Lower leg skin (tissue), 4 donors: ENCODE measurements around the gene SCAMP4. TPM values are rescaled to one million over a fixed set of nuclear protein-coding genes. Genes with fewer than 3 reads are reported as not detected.

Experiments used
- DNase-seq, 2 donors: peaks; one replicate each; pipeline ENCODE4 v3.0.0-alpha.2; 2019; ENCODE audit warnings: low spot score in 2 of 2
- H3K4me3 ChIP-seq: fragments of 200-600 bp; sonication (generic); 2 replicates; pipeline ENCODE4 v1.5.1; 2017; ENCODE audit warnings: mild to moderate bottlenecking, low read depth; ENCODE audit not compliant: poor library complexity, severe bottlenecking
- POLR2A ChIP-seq, 2 donors: fragments of 450-650 bp; IDR thresholded peaks; one replicate each; pipeline ENCODE4 v1.6.1; 2016 to 2017; ENCODE audit warnings: antibody characterized with exemption in 2 of 2, mild to moderate bottlenecking in 1 of 2, moderate library complexity in 1 of 2
- WGBS, 2 donors: methylation state at CpG; one replicate each; pipeline ENCODE4 v1.1.5; 2018; 5-methylcytosine and 5-hydroxymethylcytosine counted together
- intact Hi-C: fragments of 100-400 bp; cut with DNase I; formaldehyde crosslinking; loops from one replicate; pipeline ENCODE4 v1.15.0; 2023; ENCODE audit warnings: low total_unique reads
- total RNA-seq, 4 donors: library from RNA; depleted of rRNA; stranded (reverse); fragments of >200 nt; gene quantifications; one replicate each; pipeline ENCODE4 v1.1.0, GENCODE V29; 2016
- TF ChIP-seq, protein P1 (sequence below), 3 donors: fragments of 450-650 bp; IDR thresholded peaks; one replicate each; pipeline ENCODE4 v1.5.1; 2016; ENCODE audit warnings: antibody characterized with exemption in 3 of 3, mild to moderate bottlenecking in 3 of 3, moderate library complexity in 2 of 3

Gene SCAMP4
- total RNA-seq, 4 donors from 2014 or later: 108 to 119 (median 113) TPM

DNA sequence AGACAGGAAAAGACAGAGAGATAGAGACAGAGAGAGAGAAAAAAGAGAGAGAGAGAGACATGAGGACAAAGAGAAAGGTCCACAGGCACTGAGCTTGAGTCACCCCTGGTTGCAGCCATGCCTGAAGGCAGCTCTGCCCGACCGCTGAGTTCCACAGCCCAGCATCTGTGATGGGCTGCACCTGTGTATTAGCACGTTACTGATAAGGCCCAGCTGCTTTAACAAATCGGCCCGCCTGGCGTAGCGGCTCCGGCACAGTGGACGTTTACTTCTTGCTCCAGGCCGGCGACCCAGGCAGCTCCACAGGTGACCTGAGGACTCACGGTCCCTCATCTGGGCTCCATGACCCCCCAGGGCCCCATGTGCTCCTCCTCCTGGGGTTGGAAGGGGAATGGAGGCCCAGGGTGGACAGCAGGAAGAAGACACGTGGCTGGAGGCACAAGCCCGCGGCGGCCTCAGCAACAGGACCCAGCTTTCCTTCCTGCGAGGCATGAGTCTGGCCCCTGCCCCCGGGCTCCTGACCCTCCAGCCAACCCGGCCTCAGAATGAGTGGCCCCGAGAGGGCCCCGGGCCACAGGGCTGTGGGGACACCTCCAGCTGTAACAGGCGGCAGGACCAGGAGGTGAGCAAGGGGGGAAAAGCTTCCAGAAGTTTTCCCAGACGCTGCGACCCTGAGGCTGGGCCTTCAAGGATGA, 31.9 kb downstream of the SCAMP4 start:
- no peak for DNase-seq
- intact Hi-C loops: no loop called here
- TF ChIP-seq POLR2A (IDR thresholded peaks at IDR 0.05): no peak
- TF ChIP-seq, protein P1, sequence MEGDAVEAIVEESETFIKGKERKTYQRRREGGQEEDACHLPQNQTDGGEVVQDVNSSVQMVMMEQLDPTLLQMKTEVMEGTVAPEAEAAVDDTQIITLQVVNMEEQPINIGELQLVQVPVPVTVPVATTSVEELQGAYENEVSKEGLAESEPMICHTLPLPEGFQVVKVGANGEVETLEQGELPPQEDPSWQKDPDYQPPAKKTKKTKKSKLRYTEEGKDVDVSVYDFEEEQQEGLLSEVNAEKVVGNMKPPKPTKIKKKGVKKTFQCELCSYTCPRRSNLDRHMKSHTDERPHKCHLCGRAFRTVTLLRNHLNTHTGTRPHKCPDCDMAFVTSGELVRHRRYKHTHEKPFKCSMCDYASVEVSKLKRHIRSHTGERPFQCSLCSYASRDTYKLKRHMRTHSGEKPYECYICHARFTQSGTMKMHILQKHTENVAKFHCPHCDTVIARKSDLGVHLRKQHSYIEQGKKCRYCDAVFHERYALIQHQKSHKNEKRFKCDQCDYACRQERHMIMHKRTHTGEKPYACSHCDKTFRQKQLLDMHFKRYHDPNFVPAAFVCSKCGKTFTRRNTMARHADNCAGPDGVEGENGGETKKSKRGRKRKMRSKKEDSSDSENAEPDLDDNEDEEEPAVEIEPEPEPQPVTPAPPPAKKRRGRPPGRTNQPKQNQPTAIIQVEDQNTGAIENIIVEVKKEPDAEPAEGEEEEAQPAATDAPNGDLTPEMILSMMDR (IDR thresholded peaks at IDR 0.05): no peak
- no peak overlapping the region for H3K4me3 ChIP-seq
- 92 to 94% methylated on average over 24 of the region's 24 CpGs for WGBS, 2 donors

DNA sequence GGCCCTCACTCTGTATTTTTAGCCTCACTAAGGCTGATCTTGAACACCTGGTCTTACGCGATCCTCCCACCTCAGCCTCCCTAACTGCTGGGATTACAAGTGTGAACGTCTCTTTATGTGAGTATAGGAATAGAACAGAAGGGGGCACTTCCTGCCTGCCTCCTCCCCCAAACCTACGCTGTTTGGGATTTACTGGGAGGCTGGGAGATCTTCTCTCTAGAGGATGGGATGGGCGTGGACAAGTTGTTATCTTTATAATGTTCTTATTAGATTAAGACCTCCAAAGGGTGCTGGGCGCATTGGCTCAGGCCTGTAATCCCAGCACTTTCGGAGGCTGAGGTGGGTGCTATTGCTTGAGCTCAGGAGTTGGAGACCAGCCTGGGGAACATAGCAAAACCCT, 32.9 kb downstream of the SCAMP4 start:
- TF ChIP-seq, protein P1 (IDR thresholded peaks at IDR 0.05): no peak
- no peak for TF ChIP-seq POLR2A (IDR thresholded peaks at IDR 0.05)
- no peak overlapping the region for H3K4me3 ChIP-seq
- intact Hi-C loops: no loop called here
- no peak for DNase-seq
- WGBS, 2 donors: 82 to 84% methylated on average over 7 of the region's 7 CpGs

DNA sequence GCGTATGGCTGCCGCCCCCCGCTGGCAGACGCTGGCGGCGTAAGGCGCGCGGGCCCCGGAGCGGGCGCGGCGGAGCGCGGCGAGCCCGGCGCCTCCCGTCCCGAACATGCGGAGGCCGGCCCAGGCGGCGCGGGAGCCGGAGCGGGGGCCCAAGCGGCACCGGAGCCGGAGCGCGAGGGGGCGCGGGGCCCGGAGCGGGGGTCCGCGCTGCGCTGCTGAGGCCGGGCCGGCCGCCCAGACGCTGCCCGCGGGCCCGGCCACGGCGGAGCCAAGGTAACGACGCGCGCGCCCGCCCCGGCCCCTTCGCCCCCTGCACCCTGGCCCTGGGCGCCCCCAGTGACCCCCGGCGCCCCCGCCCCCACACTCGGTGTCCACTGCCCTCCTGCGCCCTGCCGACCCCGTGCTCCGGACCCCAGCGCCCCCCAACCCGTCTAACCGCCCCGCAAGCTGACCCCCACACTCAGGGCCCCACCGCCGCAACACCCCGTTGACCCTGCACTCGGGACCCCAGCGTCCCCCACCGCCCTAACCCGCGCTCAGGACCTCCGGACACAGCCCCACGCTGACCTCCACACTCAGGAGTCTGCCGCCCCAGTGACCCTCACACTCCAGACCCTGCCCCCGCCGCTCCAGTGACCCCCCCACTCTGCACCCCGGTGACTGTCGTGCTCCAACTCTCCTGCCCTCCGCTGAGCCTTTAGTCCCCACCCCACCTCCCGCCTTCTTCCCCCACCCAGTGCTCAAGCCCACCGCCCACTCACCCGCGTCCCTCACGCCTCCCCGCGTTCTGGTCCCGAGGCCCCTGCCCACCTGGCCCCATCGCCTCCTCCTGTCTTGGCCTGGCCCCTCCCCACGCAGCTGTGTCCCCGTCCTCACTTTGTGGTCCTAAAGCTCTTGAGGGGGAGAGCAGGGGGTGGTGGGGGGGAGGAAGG, 36.2 kb downstream of the SCAMP4 start, which contains the start of gene CSNK1G2:
Gene CSNK1G2 (plus strand): TSS at position 27 of the 932 bp plus-strand sequence. CDS start 28,601 bp downstream, outside the sequence.
- peak in 1 of 2 donors; percentile 92 for DNase-seq
- TF ChIP-seq, protein P1 (IDR thresholded peaks at IDR 0.05): no peak
- no peak for TF ChIP-seq POLR2A (IDR thresholded peaks at IDR 0.05)
- WGBS, 2 donors: 0 to 1% methylated on average over 24 to 43 of the region's 97 CpGs
- intact Hi-C loops: no loop called here
- H3K4me3 ChIP-seq: peak within 1 kb of the TSS; percentile 62

DNA sequence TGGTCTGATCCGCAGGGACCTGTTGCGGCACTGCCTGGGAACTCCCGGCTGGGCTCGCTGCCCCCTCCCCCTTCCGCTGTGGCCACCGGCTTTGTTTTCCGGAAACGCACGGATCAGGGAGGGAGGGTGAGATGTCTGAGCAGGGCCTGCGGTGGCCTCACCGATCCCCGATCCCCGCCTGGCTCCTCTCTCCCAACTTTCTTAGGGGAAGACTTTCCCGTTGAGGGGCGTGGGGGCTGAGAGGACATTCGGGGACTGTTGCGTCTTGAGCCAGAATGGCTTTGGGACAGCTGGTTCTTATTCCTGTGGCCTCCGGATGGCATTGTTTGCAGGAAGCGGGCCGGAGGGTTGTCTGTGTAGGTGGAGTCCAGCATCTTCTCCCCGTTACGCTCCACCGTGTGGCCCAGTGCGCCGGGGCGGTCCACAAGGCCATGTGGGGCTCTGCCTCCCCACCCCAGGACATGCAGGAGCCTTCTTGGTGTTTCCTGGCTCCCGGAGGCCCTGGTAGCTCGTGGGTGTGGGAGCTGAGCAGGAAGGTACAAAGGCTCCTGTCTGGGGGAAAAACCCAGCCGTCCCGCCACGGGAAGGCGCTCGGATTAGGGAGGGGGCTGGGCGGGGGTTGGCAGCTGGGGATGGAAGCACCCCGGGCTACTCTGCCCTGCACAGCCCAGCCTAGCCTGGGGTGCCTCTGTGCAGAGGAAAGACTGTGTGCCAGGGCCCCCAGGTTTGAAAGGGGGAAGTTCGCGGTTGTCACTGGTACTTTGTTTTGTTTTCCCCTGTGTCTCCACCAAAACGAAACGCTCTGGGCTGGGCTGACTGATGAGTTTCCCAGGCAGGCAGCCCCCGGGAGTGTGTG, 37.1 kb downstream of the SCAMP4 start:
- 0 to 2% methylated on average over 35 to 40 of the region's 40 CpGs for WGBS, 2 donors
- intact Hi-C loops: no loop called here
- DNase-seq: peak; percentile 43 to 95
- TF ChIP-seq, protein P1 (IDR thresholded peaks at IDR 0.05): no peak
- TF ChIP-seq POLR2A (IDR thresholded peaks at IDR 0.05): no peak
- H3K4me3 ChIP-seq: peak overlapping the region; percentile 62

DNA sequence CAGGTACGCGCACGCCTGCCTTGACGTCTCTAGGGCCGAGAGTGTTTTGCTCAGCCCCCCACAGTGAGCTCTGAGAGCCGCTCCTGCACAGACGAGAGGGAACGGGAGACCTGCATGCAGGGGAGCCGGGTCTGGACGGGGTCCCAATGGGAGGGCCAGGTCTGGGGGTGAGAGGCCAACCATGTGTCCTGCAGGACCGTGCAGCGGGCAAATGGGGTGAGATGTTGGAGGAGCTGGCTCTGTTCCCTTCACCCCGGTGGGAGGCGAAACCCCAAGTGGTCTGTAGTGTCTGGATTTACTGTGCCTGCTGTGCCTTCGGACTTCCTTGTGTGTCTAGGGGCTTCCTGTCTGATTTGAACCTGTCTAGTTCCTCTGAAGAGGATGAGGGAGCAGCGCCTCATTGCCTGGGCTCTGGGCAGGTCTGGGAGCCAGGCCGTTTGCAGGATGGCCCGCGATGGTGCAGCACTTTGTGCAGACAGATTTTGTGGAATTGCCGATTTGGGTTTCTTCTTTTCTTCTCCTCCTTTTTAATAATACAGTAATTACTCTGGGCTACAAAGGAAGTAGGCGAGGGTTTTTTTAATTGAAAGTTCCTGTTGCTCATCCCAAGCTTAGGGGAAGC, 37.8 kb downstream of the SCAMP4 start:
- 28% methylated on average over 20 to 21 of the region's 21 CpGs for WGBS, 2 donors
- intact Hi-C loops: no loop called here
- no peak for DNase-seq
- H3K4me3 ChIP-seq: no peak overlapping the region
- TF ChIP-seq POLR2A (IDR thresholded peaks at IDR 0.05): no peak
- TF ChIP-seq, protein P1 (IDR thresholded peaks at IDR 0.05): no peak
